ENCODE data around the gene CARMIL1. TPM values are rescaled to one million over a fixed set of nuclear protein-coding genes. Genes with fewer than 3 reads are reported as not detected.
"Not testable (repeated sequence)": the region's sequence is repeated elsewhere in the genome, so short reads cannot be mapped to it uniquely, and the experiment has no call there.

Gene CARMIL1
- polyA plus RNA-seq, 1 of the 3 experiments (the other 2 are of a cell fraction) = 1.7 TPM

- Histone ChIP-seq H3K79me2 (ENCODE audit: insufficient read depth) (no peaks in the 10 kb centered on the region), H3K36me3 (replicated peaks in 1 of 2; ENCODE audit: control insufficient read depth in 1 of 2, insufficient read depth in 2 of 2, low read length in 1 of 2) (no peaks in the 10 kb centered on the region), H3K9me3 (no peaks in the 10 kb centered on the region), H2AFZ (ENCODE audit: low read depth) (no peak overlapping the region), H3K4me2 (no peak overlapping the region), H3K4me1 (ENCODE audit: control insufficient read depth in 1 of 2, insufficient read depth in 2 of 2, low read depth in 1 of 2, low read length in 1 of 2) (peaks cover 4 to 9% of the 10 kb centered on the region in 2 experiments; a peak in 2 of 4 replicates), H3K9ac (no peak overlapping the region), H3K4me3 (ENCODE audit: low read depth in 2 of 2, low read length in 1 of 2) (no peak overlapping the region), H3K9me2 (no peaks in the 10 kb centered on the region), H4K20me1 (ENCODE audit: insufficient read depth) (no peaks in the 10 kb centered on the region), H3K27me3 (ENCODE audit: insufficient read depth) (no peaks in the 10 kb centered on the region), H3K27ac (ENCODE audit: low read depth in 2 of 2, low read length in 1 of 2) (no peak overlapping the region), H3F3A (replicated peaks; ENCODE audit: insufficient read depth) (peaks cover 8% of the 10 kb centered on the region)
- POLR2A ChIA-PET = no interaction called here
- WGBS (ENCODE audit: low lambda C conversion rate) = 91% methylated on average over 3 of the region's 3 CpGs
- CTCF ChIA-PET = interaction anchor here (0.7 to 1.1 kb wide), 3 partner anchors 10 to 27 kb away, joined by 3 to 4 read pairs (median 4); partner anchors contain the start of gene CARMIL1
- no peak for TF ChIP-seq GABPA (IDR thresholded peaks at IDR 0.05; ENCODE audit: low read depth)
- TF ChIP-seq NRF1 (IDR thresholded peaks at IDR 0.05; ENCODE audit: low read depth, low read length) = no peak
- no peak for TF ChIP-seq RCOR1 (IDR thresholded peaks at IDR 0.05; ENCODE audit: low read length)
- no peak for TF ChIP-seq PBX3 (IDR thresholded peaks at IDR 0.05)
- TF ChIP-seq CTCF (IDR thresholded peaks at IDR 0.05) = no peak
- no peak for TF ChIP-seq FOXM1 (IDR thresholded peaks at IDR 0.05; ENCODE audit: low read depth)
- no peak for TF ChIP-seq EZH2phosphoT487 (IDR thresholded peaks at IDR 0.05; ENCODE audit: borderline replicate concordance, low read depth)
- no peak for TF ChIP-seq NFIC (IDR thresholded peaks at IDR 0.05; ENCODE audit: borderline replicate concordance)
- TF ChIP-seq EP300 (IDR thresholded peaks at IDR 0.05; ENCODE audit: borderline replicate concordance in 1 of 2, low read depth in 1 of 2, low read length in 1 of 2) = no peak
- no peak for TF ChIP-seq ELF1 (IDR thresholded peaks at IDR 0.05)
- no peak for TF ChIP-seq MXI1 (IDR thresholded peaks at IDR 0.05; ENCODE audit: low read depth, low read length)
- no peak for TF ChIP-seq TCF12 (IDR thresholded peaks at IDR 0.05)
- no peak for TF ChIP-seq MEF2A (IDR thresholded peaks at IDR 0.05; ENCODE audit: borderline replicate concordance, low read depth)
- no peak for TF ChIP-seq FOXJ3 (CRISPR knock-in tag; IDR thresholded peaks at IDR 0.05)
- no peak for TF ChIP-seq RFX5 (IDR thresholded peaks at IDR 0.05; ENCODE audit: low read length)
- TF ChIP-seq USF2 (IDR thresholded peaks at IDR 0.05; ENCODE audit: borderline replicate concordance, low read depth, low read length) = no peak
- TF ChIP-seq IRF3 (IDR thresholded peaks at IDR 0.05; ENCODE audit: low read depth, low read length) = no peak
- no peak for TF ChIP-seq USF1 (IDR thresholded peaks at IDR 0.05; ENCODE audit: borderline replicate concordance, low read depth)
- TF ChIP-seq ZBTB33 (IDR thresholded peaks at IDR 0.05; ENCODE audit: borderline replicate concordance, low read depth) = no peak
- TF ChIP-seq TEAD4 (IDR thresholded peaks at IDR 0.05; ENCODE audit: borderline replicate concordance, insufficient read depth) = no peak
- DNase-seq = no peak
These were observed 18.8 kb downstream of the CARMIL1 start for GRCh38 chr6:25297823-25298522.

GRCh38 chr6:25298523-25298865 lies 19.3 kb downstream of the CARMIL1 start:
- H3F3A ChIP-seq (replicated peaks; ENCODE audit: insufficient read depth); H3K79me2 ChIP-seq (ENCODE audit: insufficient read depth); H3K4me1 ChIP-seq (ENCODE audit: control insufficient read depth in 1 of 2, insufficient read depth in 2 of 2, low read depth in 1 of 2, low read length in 1 of 2); H2AFZ ChIP-seq (ENCODE audit: low read depth); H3K9ac ChIP-seq; H3K36me3 ChIP-seq (replicated peaks in 1 of 2; ENCODE audit: control insufficient read depth in 1 of 2, insufficient read depth in 2 of 2, low read length in 1 of 2); H3K4me2 ChIP-seq; H4K20me1 ChIP-seq (ENCODE audit: insufficient read depth); H3K27me3 ChIP-seq (ENCODE audit: insufficient read depth); H3K4me3 ChIP-seq (ENCODE audit: low read depth in 2 of 2, low read length in 1 of 2); DNase-seq; H3K9me3 ChIP-seq; H3K9me2 ChIP-seq; POLR2A ChIA-PET; H3K27ac ChIP-seq (ENCODE audit: low read depth in 2 of 2, low read length in 1 of 2): not testable (repeated sequence)
- over 99% methylated on average over 8 of the region's 8 CpGs for WGBS (ENCODE audit: low lambda C conversion rate)
- CTCF ChIA-PET = interaction anchor here (0.7 to 1.1 kb wide), 3 partner anchors 11 to 27 kb away, joined by 3 to 4 read pairs (median 4); partner anchors contain the start of gene CARMIL1
